GM12872 (cell line): ENCODE measurements around the gene SDR39U1.

Experiments
- TF ChIP-seq, protein P1 (sequence below): IDR thresholded peaks from 3 replicates; pipeline ENCODE4 v1.5.1; 2011; ENCODE audit warnings: low read depth, mild to moderate bottlenecking, low read length, moderate library complexity; ENCODE audit not compliant: insufficient read depth

The SDR39U1 gene

GRCh38 chr14:24409956-24410355, 32.6 kb downstream of the SDR39U1 start:
- TF ChIP-seq, protein P1, sequence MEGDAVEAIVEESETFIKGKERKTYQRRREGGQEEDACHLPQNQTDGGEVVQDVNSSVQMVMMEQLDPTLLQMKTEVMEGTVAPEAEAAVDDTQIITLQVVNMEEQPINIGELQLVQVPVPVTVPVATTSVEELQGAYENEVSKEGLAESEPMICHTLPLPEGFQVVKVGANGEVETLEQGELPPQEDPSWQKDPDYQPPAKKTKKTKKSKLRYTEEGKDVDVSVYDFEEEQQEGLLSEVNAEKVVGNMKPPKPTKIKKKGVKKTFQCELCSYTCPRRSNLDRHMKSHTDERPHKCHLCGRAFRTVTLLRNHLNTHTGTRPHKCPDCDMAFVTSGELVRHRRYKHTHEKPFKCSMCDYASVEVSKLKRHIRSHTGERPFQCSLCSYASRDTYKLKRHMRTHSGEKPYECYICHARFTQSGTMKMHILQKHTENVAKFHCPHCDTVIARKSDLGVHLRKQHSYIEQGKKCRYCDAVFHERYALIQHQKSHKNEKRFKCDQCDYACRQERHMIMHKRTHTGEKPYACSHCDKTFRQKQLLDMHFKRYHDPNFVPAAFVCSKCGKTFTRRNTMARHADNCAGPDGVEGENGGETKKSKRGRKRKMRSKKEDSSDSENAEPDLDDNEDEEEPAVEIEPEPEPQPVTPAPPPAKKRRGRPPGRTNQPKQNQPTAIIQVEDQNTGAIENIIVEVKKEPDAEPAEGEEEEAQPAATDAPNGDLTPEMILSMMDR = no peak

DNA sequence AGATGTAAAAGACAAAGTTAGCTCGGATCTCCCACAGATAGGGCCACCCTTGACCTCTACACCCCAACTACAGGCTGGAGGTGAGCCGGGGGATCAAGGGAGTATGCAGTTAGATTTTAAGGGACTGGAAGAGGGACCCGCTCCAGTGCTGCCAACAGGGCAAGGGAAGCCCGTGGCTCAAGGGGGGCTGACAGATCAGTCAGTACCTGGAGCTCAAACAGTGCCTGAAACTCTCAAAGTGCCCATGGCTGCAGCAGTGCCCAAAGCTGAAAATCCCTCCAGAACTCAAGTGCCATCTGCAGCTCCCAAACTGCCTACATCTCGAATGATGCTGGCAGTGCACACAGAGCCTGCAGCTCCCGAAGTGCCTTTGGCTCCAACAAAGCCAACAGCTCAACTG, 33.4 kb downstream of the SDR39U1 start:
- TF ChIP-seq, protein P1 = no peak

- TF ChIP-seq, protein P1 = no peak
Measured at GRCh38 chr14:24408764-24409163, 33.8 kb downstream of the SDR39U1 start.

- TF ChIP-seq, protein P1 = no peak
Measured at GRCh38 chr14:24407608-24408325, 34.8 kb downstream of the SDR39U1 start.

GRCh38 chr14:24406416-24406815, 36.2 kb downstream of the SDR39U1 start:
- TF ChIP-seq, protein P1 = no peak

DNA sequence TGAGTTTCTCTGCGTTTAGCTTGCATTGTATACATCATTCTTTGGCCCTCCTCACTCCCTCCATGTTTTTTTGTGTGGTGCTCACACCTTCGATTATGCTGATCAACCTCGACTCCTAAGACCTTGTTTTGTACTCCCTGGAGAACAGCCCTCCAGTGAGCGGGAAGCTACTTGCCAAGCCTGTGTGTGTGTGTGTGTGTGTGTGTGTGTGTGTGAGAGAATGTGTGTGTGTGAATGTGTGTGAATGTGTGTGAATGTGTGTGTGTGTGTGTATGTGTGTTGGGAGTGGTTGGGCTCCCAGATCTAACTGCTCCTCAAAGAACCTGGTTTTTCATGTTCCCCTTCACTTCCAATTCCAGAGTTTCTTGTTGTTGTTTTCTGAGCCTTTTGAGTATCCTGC, 37.8 kb downstream of the SDR39U1 start:
- TF ChIP-seq, protein P1 = no peak

DNA sequence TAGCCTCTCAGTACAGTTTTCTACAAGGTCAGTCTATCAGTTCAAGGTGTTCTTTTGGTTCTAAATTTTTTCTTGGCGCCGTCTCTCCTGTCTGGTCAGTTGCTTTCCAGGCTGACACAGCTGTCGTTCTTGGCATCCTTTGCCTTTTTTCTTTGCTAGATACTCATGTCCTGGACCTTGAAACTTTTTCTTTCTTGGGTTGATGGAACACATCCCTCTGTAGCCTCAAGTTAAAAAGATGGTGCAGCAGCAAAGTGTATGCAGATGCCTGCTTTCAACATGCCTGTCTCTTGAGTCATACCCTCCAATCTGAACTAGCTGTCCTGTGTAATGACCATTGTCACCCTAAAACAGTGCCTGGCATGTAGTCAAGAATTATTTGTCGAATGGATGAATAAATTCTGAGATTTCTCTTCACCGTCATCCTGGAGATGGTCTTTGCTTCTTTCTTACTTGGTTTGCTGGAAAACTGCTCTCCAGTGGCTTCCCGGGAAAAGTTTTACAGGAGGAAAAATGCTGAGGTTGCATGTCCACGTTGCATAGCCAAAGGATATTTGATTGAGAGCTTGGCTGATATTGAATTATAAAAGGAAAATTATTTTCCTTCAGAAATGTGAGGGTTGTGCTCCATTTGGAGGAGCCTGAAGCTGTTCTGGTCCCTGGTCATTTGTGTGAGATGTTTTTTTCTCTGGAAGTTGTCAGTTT, 39.1 kb downstream of the SDR39U1 start:
- TF ChIP-seq, protein P1 = no peak
